CD14-positive monocyte (primary cell): ENCODE measurements around the gene AP3D1. TPM values are rescaled to one million over a fixed set of nuclear protein-coding genes. Genes with fewer than 3 reads are reported as not detected.
A peak's percentile ranks its signal among the peaks of the same experiment; 100 is the strongest.

Source experiments
- DNase-seq, 3 donors: peaks; one replicate each; pipeline ENCODE4 v3.0.0-alpha.2; 2011 to 2022
- H2AFZ ChIP-seq: 2 replicates; pipeline ENCODE4 v1.6.0; 2012; ENCODE audit warnings: mild to moderate bottlenecking, low read depth, low read length, inconsistent platforms; ENCODE audit not compliant: insufficient read depth, poor library complexity, severe bottlenecking
- H3K27ac ChIP-seq, 2 donors: 1 replicate in 1 of 2; 2 replicates in 1 of 2; pipeline ENCODE4 v1.5.1; 2012 to 2013; ENCODE audit warnings: low read length in 2 of 2, control low read depth in 1 of 2, inconsistent platforms in 1 of 2, low read depth in 1 of 2, mild to moderate bottlenecking in 1 of 2
- H3K27me3 ChIP-seq, 2 donors: one replicate each; pipeline versions ENCODE4 v1.6.0 to v1.6.1; 2011 to 2013; ENCODE audit warnings: low read length in 2 of 2; ENCODE audit not compliant: control insufficient read depth in 2 of 2, insufficient read depth in 2 of 2
- H3K36me3 ChIP-seq, 2 donors: replicated peaks in 1 of 2; 1 replicate in 1 of 2; 2 replicates in 1 of 2; pipeline versions ENCODE4 v1.5.1 to v1.6.1; 2012 to 2013; ENCODE audit warnings: low read length in 2 of 2, control low read depth in 1 of 2, inconsistent platforms in 1 of 2, mild to moderate bottlenecking in 1 of 2; ENCODE audit not compliant: insufficient read depth in 2 of 2, control insufficient read depth in 1 of 2
- H3K4me1 ChIP-seq, 2 donors: 1 replicate in 1 of 2; 2 replicates in 1 of 2; pipeline versions ENCODE4 v1.5.1 to v1.6.1; 2012 to 2013; ENCODE audit warnings: low read length in 2 of 2, control low read depth in 1 of 2, inconsistent platforms in 1 of 2, mild to moderate bottlenecking in 1 of 2, moderate library complexity in 1 of 2; ENCODE audit not compliant: insufficient read depth in 2 of 2, control insufficient read depth in 1 of 2
- H3K4me2 ChIP-seq: replicated peaks from 2 replicates; pipeline ENCODE3; 2012; ENCODE audit warnings: low read length, moderate library complexity, mild to moderate bottlenecking; ENCODE audit not compliant: poor library complexity, severe bottlenecking; ENCODE audit errors: extremely low read depth
- H3K4me3 ChIP-seq, 3 experiments: fragments of 200-600 bp in 1 of 3; sonication (generic) in 1 of 3; replicated peaks in 1 of 3; 1 replicate in 2 of 3; 2 replicates in 1 of 3; pipeline ENCODE4 v1.5.1; 2011 to 2013; ENCODE audit warnings: low read length in 3 of 3, mild to moderate bottlenecking in 3 of 3, control low read depth in 2 of 3, low read depth in 2 of 3, inconsistent platforms in 1 of 3, moderate library complexity in 1 of 3
- H3K79me2 ChIP-seq: 2 replicates; pipeline ENCODE4 v1.6.0; 2012; ENCODE audit warnings: mild to moderate bottlenecking, control low read depth, inconsistent platforms, low read length, moderate library complexity; ENCODE audit not compliant: insufficient read depth
- H3K9ac ChIP-seq: 2 replicates; pipeline ENCODE4 v1.6.0; 2017; ENCODE audit warnings: low read length, mild to moderate bottlenecking; ENCODE audit not compliant: insufficient read depth, poor library complexity, severe bottlenecking
- H3K9me3 ChIP-seq, 2 donors: replicated peaks in 1 of 2; 1 replicate in 1 of 2; 2 replicates in 1 of 2; pipeline versions ENCODE4 v1.5.1 to v1.6.1; 2012 to 2013; ENCODE audit warnings: low read length in 2 of 2, control low read depth in 1 of 2; ENCODE audit not compliant: control insufficient read depth in 1 of 2, insufficient read depth in 1 of 2
- H4K20me1 ChIP-seq: 2 replicates; pipeline ENCODE4 v1.6.0; 2012; ENCODE audit warnings: mild to moderate bottlenecking, low read length, control low read depth, moderate library complexity; ENCODE audit not compliant: insufficient read depth
- H3K27ac Mint-ChIP-seq, 7 donors: one replicate each; pipeline ENCODE4 v1.8.0; 2020; ENCODE audit warnings: mild to moderate bottlenecking in 7 of 7, mixed read lengths in 7 of 7, moderate library complexity in 6 of 7, inconsistent platforms in 2 of 7
- H3K27me3 Mint-ChIP-seq, 3 donors: one replicate each; pipeline ENCODE4 v1.8.0; 2021 to 2022; ENCODE audit warnings: low read depth in 3 of 3, mild to moderate bottlenecking in 3 of 3, mixed read lengths in 3 of 3, moderate library complexity in 3 of 3, inconsistent platforms in 1 of 3
- H3K36me3 Mint-ChIP-seq, 2 donors: one replicate each; pipeline ENCODE4 v1.8.0; 2020; ENCODE audit warnings: mixed read lengths in 2 of 2, inconsistent platforms in 1 of 2, mild to moderate bottlenecking in 1 of 2
- H3K4me1 Mint-ChIP-seq: one replicate; pipeline ENCODE4 v1.8.0; 2020; ENCODE audit warnings: mild to moderate bottlenecking, mixed read lengths
- H3K4me3 Mint-ChIP-seq, 2 donors: one replicate each; pipeline ENCODE4 v1.8.0; 2020; ENCODE audit warnings: mild to moderate bottlenecking in 2 of 2, mixed read lengths in 2 of 2, moderate library complexity in 1 of 2
- H3K9me3 Mint-ChIP-seq, 7 donors: one replicate each; pipeline ENCODE4 v1.8.0; 2020 to 2022; ENCODE audit warnings: mixed read lengths in 7 of 7, mild to moderate bottlenecking in 6 of 7, moderate library complexity in 6 of 7, inconsistent platforms in 2 of 7
- CTCF ChIP-seq: fragments of 200-600 bp; IDR thresholded peaks from one replicate; pipeline ENCODE4 v1.8.0; 2022; ENCODE audit warnings: antibody characterized with exemption, mild to moderate bottlenecking
- WGBS: methylation state at CpG from one replicate; pipeline ENCODE4 v1.1.5; 2013; ENCODE audit warnings: missing lambda C conversion rate; ENCODE audit not compliant: insufficient coverage; 5-methylcytosine and 5-hydroxymethylcytosine counted together
- intact Hi-C, 2 donors: fragments of 100-400 bp; cut with micrococcal nuclease; formaldehyde crosslinking; loops; one replicate each; pipeline versions ENCODE4 v1.15.0 to v1.15.1; 2023
- polyA plus RNA-seq, 3 donors: library from polyadenylated mRNA; depleted of rRNA in 1 of 3; unstranded in 2 of 3; stranded (reverse) in 1 of 3; fragments of 300-500 nt in 2 of 3; fragments of >200 nt in 1 of 3; fragmentation: Illumina TruSeq in 2 of 3; gene quantifications; 1 replicate in 2 of 3; 2 replicates in 1 of 3; pipeline ENCODE4 v1.2.3, GENCODE V29; 2012 to 2021

AP3D1 gene
- polyA plus RNA-seq, 3 donors, result 9.6 to 105 (median 12.4) TPM

GRCh38 chr19:2080336-2080988 lies 70.9 kb downstream of the AP3D1 start:
- H3K79me2 ChIP-seq, result peaks cover 100% of the 10 kb centered on the region
- H3K9ac ChIP-seq, result no peak overlapping the region
- Mint-ChIP-seq H3K4me1 (peaks cover 36% of the 10 kb centered on the region), H3K27ac (peak overlapping the region in 6 of 7 donors; percentile 68 to 100 (median 100)), H3K36me3 (peaks cover 66 to 90% of the 10 kb centered on the region in 2 donors), H3K4me3 (no peak overlapping the region), H3K9me3 (peaks cover 0 to 3% (median 0%) of the 10 kb centered on the region in 7 donors), H3K27me3 (peaks cover 0 to 3% (median 0%) of the 10 kb centered on the region in 3 donors)
- H3K27ac ChIP-seq, result peak overlapping the region in 1 of 2 donors; percentile 98
- H3K36me3 ChIP-seq, result peaks cover 53 to 69% of the 10 kb centered on the region in 2 donors
- H3K9me3 ChIP-seq, result no peaks in the 10 kb centered on the region
- peak overlapping the region in 1 of 3 experiments; percentile 4 for H3K4me3 ChIP-seq
- intact Hi-C loops, result no loop called here
- H3K4me2 ChIP-seq, result no peak overlapping the region
- DNase-seq, result no peak
- TF ChIP-seq CTCF, result no peak
- no peaks in the 10 kb centered on the region for H3K27me3 ChIP-seq
- peaks cover 35 to 57% of the 10 kb centered on the region in 2 donors for H3K4me1 ChIP-seq
- peaks cover 92% of the 10 kb centered on the region for H4K20me1 ChIP-seq
- H2AFZ ChIP-seq, result no peak overlapping the region
- 94% methylated on average over 17 of the region's 23 CpGs for WGBS

DNA sequence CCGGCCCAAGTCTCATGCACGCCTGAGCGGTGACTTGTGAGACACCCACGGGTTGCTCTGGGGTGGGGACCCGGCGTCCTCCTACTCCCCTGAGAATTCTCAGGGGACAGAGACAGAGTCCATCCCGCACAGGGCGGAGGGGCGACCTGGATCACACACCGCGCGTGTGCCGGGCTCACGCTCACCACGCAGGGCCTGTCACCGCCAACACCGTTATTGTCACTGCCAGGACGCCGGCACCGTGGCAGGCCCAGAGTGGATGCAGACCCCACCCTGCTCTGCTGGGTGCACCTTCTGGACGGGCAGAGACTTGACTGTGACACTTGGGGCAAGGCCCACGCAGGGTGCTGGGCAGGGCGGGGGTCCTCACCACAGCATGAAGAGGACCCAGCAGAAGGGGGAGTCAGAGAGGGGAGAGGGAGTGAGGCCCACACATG lies 71.5 kb downstream of the AP3D1 start:
- H3K36me3 ChIP-seq, result peaks cover 59 to 75% of the 10 kb centered on the region in 2 donors
- DNase-seq, result no peak
- peaks cover 100% of the 10 kb centered on the region for H3K79me2 ChIP-seq
- no peak overlapping the region for H3K9ac ChIP-seq
- 96% methylated on average over 20 of the region's 23 CpGs for WGBS
- peaks cover 0 to 3% (median 0%) of the 10 kb centered on the region in 7 donors for H3K9me3 Mint-ChIP-seq
- TF ChIP-seq CTCF, result no peak
- H3K4me3 Mint-ChIP-seq, result no peak overlapping the region
- no peak overlapping the region for H3K4me3 ChIP-seq
- H3K4me1 ChIP-seq, result peaks cover 39 to 61% of the 10 kb centered on the region in 2 donors
- peaks cover 66 to 96% of the 10 kb centered on the region in 2 donors for H3K36me3 Mint-ChIP-seq
- no peak overlapping the region for H3K27ac ChIP-seq
- no peak overlapping the region for H3K4me2 ChIP-seq
- intact Hi-C loops, result no loop called here
- no peak overlapping the region for H2AFZ ChIP-seq
- H3K27me3 Mint-ChIP-seq, result peaks cover 0 to 3% (median 0%) of the 10 kb centered on the region in 3 donors
- H3K4me1 Mint-ChIP-seq, result peaks cover 35% of the 10 kb centered on the region
- H4K20me1 ChIP-seq, result peaks cover 96% of the 10 kb centered on the region
- H3K27me3 ChIP-seq, result no peaks in the 10 kb centered on the region
- peak overlapping the region in 5 of 7 donors; percentile 50 to 100 (median 99) for H3K27ac Mint-ChIP-seq
- H3K9me3 ChIP-seq, result no peaks in the 10 kb centered on the region
